ENCODE results near the gene CORO2A. TPM values are rescaled to one million over a fixed set of nuclear protein-coding genes. Genes with fewer than 3 reads are reported as not detected.
A peak's percentile ranks its signal among the peaks of the same experiment; 100 is the strongest.

CORO2A gene
- total and polyA plus RNA-seq, 2 of the 13 experiments (the other 11 are each of a cell fraction or from before 2014, with no cell fraction given) = 14.4 to 15.3 TPM

DNA sequence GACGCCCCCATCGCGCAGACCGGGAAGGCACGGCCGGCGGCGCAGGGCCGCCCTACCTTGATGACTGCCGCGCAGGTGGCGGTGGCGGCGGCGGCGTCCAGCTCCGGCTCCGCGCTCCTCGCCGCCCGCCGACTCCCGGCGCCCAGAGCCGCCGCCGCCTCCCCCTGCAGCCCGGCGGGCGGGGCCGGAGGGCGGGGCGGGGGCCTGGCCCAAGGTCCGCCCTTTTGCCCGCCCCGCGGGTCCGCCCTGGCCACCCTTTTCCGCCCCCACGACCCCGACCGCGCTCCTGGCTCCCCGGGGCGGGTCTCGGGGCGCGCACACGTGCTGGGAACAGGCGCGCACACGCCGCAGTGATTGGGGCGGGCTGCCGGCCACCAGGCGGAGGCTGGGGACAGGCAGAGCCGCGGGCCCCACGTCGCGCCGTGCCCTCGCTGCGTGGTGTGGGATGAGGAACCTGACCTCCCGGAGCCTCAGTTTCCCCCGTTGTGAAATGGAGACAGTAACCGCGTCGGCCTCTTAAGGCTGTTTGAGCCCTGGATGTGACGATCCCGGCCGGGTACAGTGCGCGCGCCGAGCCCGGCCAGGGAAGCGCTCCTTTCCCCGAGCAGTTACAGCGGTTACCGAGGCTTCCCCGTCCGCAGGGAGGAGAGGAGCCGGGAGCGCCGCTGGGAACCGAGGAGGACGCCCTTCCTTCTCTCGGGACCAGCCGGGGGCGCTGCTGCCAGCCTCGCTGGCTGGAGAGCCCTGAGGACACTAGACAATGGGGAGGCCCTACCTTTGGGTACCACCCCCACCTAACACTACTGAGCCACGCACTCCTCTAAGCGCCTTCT, at the start of gene CORO2A (continued):
- TF ChIP-seq, protein P1, sequence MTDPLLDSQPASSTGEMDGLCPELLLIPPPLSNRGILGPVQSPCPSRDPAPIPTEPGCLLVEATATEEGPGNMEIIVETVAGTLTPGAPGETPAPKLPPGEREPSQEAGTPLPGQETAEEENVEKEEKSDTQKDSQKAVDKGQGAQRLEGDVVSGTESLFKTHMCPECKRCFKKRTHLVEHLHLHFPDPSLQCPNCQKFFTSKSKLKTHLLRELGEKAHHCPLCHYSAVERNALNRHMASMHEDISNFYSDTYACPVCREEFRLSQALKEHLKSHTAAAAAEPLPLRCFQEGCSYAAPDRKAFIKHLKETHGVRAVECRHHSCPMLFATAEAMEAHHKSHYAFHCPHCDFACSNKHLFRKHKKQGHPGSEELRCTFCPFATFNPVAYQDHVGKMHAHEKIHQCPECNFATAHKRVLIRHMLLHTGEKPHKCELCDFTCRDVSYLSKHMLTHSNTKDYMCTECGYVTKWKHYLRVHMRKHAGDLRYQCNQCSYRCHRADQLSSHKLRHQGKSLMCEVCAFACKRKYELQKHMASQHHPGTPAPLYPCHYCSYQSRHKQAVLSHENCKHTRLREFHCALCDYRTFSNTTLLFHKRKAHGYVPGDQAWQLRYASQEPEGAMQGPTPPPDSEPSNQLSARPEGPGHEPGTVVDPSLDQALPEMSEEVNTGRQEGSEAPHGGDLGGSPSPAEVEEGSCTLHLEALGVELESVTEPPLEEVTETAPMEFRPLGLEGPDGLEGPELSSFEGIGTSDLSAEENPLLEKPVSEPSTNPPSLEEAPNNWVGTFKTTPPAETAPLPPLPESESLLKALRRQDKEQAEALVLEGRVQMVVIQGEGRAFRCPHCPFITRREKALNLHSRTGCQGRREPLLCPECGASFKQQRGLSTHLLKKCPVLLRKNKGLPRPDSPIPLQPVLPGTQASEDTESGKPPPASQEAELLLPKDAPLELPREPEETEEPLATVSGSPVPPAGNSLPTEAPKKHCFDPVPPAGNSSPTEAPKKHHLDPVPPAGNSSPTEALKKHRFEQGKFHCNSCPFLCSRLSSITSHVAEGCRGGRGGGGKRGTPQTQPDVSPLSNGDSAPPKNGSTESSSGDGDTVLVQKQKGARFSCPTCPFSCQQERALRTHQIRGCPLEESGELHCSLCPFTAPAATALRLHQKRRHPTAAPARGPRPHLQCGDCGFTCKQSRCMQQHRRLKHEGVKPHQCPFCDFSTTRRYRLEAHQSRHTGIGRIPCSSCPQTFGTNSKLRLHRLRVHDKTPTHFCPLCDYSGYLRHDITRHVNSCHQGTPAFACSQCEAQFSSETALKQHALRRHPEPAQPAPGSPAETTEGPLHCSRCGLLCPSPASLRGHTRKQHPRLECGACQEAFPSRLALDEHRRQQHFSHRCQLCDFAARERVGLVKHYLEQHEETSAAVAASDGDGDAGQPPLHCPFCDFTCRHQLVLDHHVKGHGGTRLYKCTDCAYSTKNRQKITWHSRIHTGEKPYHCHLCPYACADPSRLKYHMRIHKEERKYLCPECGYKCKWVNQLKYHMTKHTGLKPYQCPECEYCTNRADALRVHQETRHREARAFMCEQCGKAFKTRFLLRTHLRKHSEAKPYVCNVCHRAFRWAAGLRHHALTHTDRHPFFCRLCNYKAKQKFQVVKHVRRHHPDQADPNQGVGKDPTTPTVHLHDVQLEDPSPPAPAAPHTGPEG (CRISPR knock-in tag; IDR thresholded peaks at IDR 0.05) = no peak
- no peak for TF ChIP-seq TEAD3 (CRISPR knock-in tag; optimal IDR thresholded peaks at IDR 0.05; ENCODE audit: borderline replicate concordance)
- peak; percentile 54; the same call in 1 of the 2 replicates for TF ChIP-seq SIN3A (IDR thresholded peaks at IDR 0.05; ENCODE audit: borderline replicate concordance, low read depth, low read length)
- no peak for TF ChIP-seq ZNF496 (CRISPR knock-in tag; IDR thresholded peaks at IDR 0.05; ENCODE audit: insufficient replicate concordance)
- no peak for TF ChIP-seq ATAD3A (CRISPR knock-in tag; IDR thresholded peaks at IDR 0.05)
- TF ChIP-seq MBD4 (IDR thresholded peaks at IDR 0.05; ENCODE audit: borderline replicate concordance, low read length) = no peak
- no peak for TF ChIP-seq MLLT10 (CRISPR knock-in tag; IDR thresholded peaks at IDR 0.05)
- TF ChIP-seq NR2F2 (IDR thresholded peaks at IDR 0.05; ENCODE audit: borderline replicate concordance, low read depth) = 0 out of 2 replicates have a peak, but pooled peaks have one; percentile 11
- peak; percentile 64 for TF ChIP-seq KDM5B (CRISPR knock-in tag; IDR thresholded peaks at IDR 0.05; ENCODE audit: borderline replicate concordance)
- no peak for TF ChIP-seq ZBTB8A (CRISPR knock-in tag; IDR thresholded peaks at IDR 0.05; ENCODE audit: borderline replicate concordance, low read depth)
- TF ChIP-seq TCF12 (IDR thresholded peaks at IDR 0.05) = no peak
- peak; percentile 59; the same call in 1 of the 2 replicates for TF ChIP-seq TCF12 (CRISPR knock-in tag; IDR thresholded peaks at IDR 0.05)
- TF ChIP-seq, protein P2, sequence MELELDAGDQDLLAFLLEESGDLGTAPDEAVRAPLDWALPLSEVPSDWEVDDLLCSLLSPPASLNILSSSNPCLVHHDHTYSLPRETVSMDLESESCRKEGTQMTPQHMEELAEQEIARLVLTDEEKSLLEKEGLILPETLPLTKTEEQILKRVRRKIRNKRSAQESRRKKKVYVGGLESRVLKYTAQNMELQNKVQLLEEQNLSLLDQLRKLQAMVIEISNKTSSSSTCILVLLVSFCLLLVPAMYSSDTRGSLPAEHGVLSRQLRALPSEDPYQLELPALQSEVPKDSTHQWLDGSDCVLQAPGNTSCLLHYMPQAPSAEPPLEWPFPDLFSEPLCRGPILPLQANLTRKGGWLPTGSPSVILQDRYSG (CRISPR knock-in tag; IDR thresholded peaks at IDR 0.05) = no peak
- TF ChIP-seq, protein P3, sequence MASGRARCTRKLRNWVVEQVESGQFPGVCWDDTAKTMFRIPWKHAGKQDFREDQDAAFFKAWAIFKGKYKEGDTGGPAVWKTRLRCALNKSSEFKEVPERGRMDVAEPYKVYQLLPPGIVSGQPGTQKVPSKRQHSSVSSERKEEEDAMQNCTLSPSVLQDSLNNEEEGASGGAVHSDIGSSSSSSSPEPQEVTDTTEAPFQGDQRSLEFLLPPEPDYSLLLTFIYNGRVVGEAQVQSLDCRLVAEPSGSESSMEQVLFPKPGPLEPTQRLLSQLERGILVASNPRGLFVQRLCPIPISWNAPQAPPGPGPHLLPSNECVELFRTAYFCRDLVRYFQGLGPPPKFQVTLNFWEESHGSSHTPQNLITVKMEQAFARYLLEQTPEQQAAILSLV (CRISPR knock-in tag; IDR thresholded peaks at IDR 0.05; ENCODE audit: borderline replicate concordance) = no peak; the same call in 1 of the 2 replicates
- TF ChIP-seq HNF4G (IDR thresholded peaks at IDR 0.05; ENCODE audit: borderline replicate concordance, low read depth, low read length) = peak; percentile 34; the same call in 1 of the 2 replicates
- peak; percentile 67; the same call in 1 of the 2 replicates for TF ChIP-seq HNF4G (CRISPR knock-in tag; IDR thresholded peaks at IDR 0.05; ENCODE audit: borderline replicate concordance, low read depth)
- TF ChIP-seq KLF6 (CRISPR knock-in tag; IDR thresholded peaks at IDR 0.05) = no peak
- no peak for TF ChIP-seq ELF4 (CRISPR knock-in tag; IDR thresholded peaks at IDR 0.05; ENCODE audit: borderline replicate concordance)
- no peak for TF ChIP-seq ZNF546 (CRISPR knock-in tag; conservative IDR thresholded peaks at IDR 0.05)

Measured in HepG2 (cell line).